Body of pancreas (tissue), 4 donors: ENCODE measurements around the gene GRAMD1C.

Experiments
- CTCF ChIP-seq, 7 experiments: fragments of 450-650 bp in 4 of 7; fragments of 200-600 bp in 3 of 7; sonication (generic) in 3 of 7; IDR thresholded peaks; one replicate each; pipeline ENCODE4 v1.5.1; 2016 to 2019; ENCODE audit warnings: antibody characterized with exemption in 7 of 7
- POLR2A ChIP-seq, 3 donors: fragments of 450-650 bp; IDR thresholded peaks; one replicate each; pipeline ENCODE4 v1.6.1; 2016; ENCODE audit warnings: antibody characterized with exemption in 3 of 3, mild to moderate bottlenecking in 2 of 3

- TF ChIP-seq CTCF (IDR thresholded peaks at IDR 0.05): no peak
- no peak for TF ChIP-seq POLR2A (IDR thresholded peaks at IDR 0.05)
Observed at GRCh38 chr3:113839551-113839950, 963 bp downstream of the GRAMD1C start.
